EH (cell line): ENCODE data around the gene TCFL5.
"Not testable (repeated sequence)": the region's sequence is repeated elsewhere in the genome, so short reads cannot be mapped to it uniquely, and the experiment has no call there.

Source experiments
- DNase-seq: peaks from one replicate; pipeline ENCODE4 v3.0.0-alpha.2; 2015; ENCODE audit warnings: low read depth

The TCFL5 gene

GRCh38 chr20:62855120-62855519 is 6.5 kb downstream of the TCFL5 start:
- DNase-seq = no peak

GRCh38 chr20:62854121-62854520 is 7.5 kb downstream of the TCFL5 start:
- DNase-seq = no peak

DNA sequence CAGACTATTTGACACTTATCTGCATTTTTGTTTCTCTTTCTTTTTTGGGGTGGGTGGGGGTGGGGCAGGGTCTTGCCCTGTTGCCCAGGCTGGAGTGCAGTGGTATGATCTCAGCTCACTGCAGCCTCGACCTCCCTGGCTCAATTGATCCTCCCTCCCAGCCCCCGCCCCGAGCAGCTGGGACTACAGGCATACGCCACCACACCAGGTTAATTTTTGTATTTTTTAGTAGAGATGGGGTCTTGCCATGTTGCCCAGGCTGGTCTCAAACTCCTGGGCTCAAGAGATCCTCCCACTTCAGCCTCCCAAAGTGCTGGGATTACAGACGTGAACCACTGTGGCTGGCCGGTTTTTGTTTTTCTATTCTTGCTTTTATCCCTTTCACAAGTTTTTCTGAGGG is 8.3 kb downstream of the TCFL5 start:
- DNase-seq = not testable (repeated sequence)

DNA sequence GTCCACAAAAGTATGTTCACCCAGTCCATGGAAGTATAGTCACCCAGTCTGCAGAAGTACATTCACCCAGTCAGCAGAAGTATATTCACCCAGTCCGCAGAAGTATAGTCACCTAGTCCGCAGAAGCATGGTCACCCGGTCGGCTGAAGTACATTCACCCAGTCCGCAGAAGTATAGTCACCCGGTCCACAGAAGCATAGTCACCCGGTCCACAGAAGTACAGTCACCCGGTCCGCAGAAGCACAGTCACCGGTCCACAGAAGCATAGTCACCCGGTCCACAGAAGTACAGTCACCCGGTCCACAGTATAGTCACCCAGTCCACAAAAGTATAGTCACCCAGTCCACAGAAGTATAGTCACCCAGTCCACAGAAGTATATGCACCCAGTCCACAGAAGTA is 8.8 kb downstream of the TCFL5 start:
- no peak for DNase-seq

DNA sequence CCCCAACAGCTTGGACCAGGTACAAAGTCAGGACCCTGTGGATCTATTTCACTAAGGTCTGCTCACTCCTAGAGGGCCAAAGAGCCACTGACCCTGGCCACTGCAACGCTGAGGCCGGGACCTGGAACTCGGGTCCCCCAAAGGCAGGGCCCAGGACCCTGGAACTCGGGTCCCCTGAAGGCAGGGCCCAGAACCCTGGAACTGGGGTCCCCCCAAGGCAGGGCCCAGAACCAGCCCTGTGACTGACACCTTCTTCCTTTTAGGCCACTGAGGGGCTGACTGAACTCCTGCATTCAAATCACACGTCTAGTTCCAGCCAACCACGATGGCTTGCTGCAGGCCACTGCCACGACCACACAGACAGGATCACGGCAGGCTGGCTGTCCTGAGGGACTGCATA is 9.4 kb downstream of the TCFL5 start:
- no peak for DNase-seq

DNA sequence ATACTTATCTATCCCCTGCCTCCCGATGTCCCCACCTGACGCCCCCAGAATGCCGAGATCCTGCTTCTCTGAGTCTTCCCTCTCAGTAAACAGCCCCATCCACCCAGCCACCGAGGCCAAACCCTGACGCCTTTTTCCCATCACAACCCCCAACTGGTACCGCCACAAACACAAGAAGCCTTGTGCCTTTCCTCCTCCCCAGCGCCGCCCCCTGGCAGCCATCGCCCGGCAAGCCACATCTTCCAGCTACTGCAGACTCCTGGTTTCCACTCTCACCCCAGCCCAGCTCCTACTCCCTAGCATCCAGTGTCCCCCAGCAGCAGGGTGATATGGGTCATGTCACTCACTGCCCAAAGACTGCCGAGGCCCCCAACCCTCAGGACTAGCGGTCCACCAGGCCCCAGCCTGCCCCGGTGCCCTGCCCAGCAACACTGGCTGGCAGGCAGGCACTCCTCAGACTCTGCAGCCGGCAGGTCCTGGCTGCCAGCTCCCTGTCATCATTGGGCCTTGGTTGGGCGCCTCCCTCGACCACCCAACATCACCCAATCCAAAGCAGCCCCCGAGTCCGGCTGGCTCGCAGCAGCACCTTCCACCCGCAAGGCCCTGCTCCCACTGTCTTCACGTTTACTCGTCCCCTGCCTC is 11.2 kb downstream of the TCFL5 start:
- DNase-seq = no peak

DNA sequence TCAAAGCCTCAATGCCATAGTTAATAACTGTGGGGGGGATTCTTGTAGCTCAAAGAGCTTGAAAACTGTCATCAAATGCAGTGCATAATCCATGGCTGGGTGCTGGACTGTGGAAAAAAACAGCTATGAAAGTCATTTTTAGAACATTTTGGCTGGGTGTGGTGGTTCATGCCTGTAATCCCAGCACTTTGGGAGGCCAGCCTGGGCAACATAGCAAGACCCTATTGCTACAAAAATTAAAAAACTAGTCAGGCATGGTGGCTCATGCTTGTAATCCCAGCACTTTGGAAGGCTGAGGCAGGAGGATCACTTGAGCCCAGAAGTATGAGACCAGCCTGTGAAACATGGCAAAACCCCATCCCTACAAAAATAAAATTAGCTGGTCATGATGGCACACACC is 12.2 kb downstream of the TCFL5 start:
- DNase-seq = no peak

GRCh38 chr20:62848917-62849316 is 12.7 kb downstream of the TCFL5 start:
- not testable (repeated sequence) for DNase-seq

DNA sequence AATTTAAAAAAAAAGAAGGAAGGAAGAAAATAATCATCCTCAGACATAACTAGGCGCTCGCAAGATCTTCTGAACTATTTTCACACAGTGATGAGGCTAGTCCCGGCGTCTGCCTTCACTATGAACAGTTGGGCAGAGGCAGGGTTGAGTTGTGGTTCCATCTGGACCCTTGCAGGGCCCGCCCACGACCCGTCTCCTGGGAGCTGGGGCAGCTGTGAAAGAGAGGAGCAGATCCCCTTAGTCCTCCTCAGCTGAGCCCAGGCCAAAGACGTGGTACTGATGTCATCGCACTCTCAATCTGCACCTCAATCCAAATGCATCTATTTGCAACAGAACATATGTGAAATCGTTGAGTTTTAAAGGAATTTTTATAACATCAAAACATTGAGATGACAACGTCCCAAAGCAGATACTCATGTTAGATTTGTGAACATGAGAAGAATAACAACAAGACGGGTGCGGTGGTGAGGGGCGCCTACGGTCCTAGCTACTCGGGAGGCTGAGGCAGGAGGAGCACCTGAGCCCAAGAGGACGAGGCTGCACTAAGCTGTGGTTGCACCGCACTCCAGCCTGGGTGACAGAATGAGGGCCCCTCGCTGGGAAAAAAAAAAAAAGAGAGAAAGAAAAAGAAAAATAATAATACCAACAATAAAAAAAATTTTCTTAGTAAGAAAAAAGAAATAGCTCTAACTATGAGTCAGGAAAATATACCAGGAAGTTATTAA is 15.3 kb downstream of the TCFL5 start:
- DNase-seq = no peak

DNA sequence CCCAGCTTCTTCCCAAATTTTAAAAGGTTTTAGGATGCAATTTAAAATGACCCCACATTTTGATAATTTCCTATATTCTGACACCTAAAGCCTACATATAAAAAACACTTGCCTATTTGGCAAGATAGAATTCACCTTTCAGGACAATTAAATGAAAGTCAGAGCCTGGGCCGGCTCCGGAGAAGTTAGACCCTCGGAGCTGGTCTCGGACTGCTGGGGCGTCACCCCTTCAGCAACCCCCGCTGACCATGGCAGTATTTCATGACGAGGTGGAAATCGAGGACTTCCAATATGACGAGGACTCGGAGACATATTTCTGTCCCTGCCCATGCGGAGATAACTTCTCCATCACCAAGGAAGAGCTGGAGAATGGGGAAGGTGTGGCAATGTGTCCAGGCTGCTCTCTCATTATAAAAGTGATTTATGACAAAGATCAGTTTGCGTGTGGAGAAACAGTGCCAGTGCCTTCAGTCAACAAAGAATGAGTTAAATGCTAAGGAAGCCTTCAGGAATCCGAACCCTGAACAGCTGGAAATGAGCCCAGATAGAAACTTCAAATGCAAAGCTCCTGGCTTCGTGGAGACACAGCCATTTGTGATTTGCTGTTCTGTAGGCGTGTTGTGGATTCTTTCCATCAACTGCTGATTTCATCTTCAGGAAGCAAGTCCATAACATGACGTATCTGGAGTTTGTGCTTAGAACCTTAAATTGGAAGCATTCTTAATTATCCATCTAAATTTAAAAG is 16.0 kb downstream of the TCFL5 start:
- no peak for DNase-seq

DNA sequence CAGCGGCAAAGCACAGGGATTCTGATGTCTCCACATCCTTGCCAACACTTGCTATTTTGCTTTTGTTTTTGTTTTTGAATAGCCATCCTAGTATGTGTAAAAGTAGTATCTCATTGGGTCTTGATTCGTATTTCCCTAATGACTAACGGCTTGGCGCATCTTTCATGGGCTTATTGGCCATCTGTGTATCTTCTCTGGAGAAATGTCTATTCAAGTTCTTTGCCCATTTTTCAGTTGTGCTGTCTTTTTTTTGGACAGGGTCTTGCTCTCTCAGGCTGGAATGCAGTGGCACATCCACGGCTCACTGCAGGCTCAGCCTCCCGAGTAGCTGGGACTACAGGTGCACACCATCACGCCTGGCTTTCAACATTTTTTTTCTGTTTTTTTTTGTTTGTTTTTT is 17.4 kb downstream of the TCFL5 start:
- no peak for DNase-seq

DNA sequence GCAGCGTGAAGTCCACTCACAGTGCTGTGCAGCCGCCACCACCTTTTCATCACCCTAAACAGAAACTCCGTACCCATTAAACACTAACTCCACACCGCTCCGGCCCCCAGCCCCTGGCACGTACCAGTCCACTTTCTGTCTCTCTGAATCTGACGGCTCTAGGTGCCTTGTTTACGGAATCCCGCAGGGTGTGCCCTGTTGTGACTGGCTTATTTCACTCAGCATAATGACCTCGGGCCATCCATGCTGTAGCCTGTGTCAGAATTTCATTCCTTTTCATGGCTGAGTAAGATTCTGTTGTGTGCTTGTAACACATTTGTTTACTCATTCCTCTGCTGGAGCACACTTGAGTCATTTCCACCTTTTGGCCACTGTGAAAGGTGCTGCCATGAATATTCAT is 18.0 kb downstream of the TCFL5 start:
- no peak for DNase-seq

GRCh38 chr20:62841705-62842212 is 19.9 kb downstream of the TCFL5 start:
- no peak for DNase-seq

GRCh38 chr20:62840244-62841197 is 21.1 kb downstream of the TCFL5 start:
- DNase-seq = no peak

GRCh38 chr20:62839816-62840215 is 21.8 kb downstream of the TCFL5 start:
- no peak for DNase-seq

DNA sequence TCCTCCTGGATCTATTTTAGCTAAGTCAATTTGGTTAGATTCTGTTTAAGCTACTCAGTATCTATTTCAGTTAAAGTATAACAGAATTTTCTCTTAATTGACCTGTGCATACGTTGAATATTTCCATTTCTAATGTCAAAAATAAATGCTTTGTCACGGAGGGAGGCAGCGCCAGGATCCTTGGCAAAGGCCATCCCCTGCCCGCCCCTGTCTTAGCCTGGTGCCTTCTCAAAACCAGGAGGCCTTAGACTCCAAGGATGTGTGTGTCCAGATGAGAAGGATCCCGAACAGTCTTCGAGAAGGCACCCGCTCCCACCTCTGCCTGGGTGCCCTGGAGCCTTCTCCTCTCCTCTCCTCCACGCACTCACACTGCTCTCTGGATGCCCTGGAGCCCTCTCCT is 22.4 kb downstream of the TCFL5 start:
- DNase-seq = no peak

DNA sequence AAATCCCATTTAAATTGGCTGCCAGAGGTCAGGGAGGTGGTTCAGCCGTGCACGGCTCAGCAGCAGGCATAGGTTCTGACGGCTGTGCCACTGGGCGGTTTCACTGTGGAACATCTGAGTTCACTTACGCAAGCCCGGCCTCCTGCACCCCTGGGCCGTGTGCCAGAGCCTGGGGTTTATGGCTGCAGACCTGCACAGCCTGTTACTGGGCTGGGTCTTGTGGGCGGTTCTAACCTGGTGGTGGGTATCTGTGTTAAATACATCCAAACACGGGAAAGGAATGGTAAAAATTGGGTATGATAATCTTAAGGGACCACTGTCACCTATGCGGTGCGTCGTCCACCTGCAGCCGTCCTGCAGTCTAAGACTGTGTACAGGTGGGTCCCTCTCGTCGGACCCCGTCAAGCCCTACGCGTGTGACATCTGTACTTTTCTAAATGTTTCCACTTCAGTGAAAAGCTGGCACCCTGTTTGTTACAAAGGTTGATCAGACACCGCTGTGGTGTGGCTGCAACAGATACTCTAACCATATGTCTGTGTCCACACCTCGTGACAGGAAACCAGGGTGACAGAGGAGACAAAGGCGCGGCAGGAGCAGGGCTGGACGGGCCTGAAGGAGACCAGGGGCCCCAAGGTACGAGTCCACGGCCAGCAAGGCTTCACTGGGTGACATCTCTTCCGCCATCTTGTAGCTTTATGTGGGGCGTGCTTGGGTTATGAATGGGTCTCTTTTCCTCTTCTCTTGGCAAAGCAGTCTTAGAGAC is 23.3 kb downstream of the TCFL5 start:
- DNase-seq = peak; percentile 40

DNA sequence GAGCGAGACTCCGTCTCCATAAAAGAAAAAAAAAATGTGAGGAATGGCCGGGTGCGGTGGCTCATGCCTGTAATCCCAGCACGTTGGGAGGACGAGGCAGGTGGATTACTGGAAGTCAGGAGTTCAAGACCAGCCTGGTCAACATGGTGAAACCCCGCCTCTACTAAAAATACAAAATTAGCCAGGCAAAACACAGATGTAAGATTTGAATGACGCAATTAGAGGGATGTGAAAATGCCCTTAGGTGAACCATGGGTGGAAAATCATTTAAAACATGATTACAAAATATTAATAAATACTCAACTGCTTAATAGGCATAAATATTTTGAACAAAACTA is 23.9 kb downstream of the TCFL5 start:
- no peak for DNase-seq

GRCh38 chr20:62836967-62837490 is 24.6 kb downstream of the TCFL5 start:
- no peak for DNase-seq

GRCh38 chr20:62835931-62836861 is 25.4 kb downstream of the TCFL5 start:
- DNase-seq = no peak
